ENCODE measurements around the gene SMIM21.

Gene SMIM21

GRCh38 chr18:75427603-75428002, at the start of gene SMIM21:
SMIM21 (minus strand) TSS chr18:75427703; CDS start chr18:75427563, 140 bp downstream.
- H3K27me3 ChIP-seq (ENCODE audit: low read depth, low read length) = no peaks in the 10 kb centered on the region
- H3K27ac ChIP-seq (ENCODE audit: low read length) = no peak within 1 kb of the TSS
- H3K4me1 ChIP-seq (ENCODE audit: control insufficient read depth in 1 of 2, insufficient read depth in 2 of 2, low read length in 2 of 2) = no peaks in the 10 kb centered on the region
- H3K36me3 ChIP-seq (ENCODE audit: control insufficient read depth in 1 of 2, insufficient read depth in 2 of 2, low read length in 2 of 2) = no peaks in the 10 kb centered on the region
- no peaks in the 10 kb centered on the region for H3K9me3 ChIP-seq (ENCODE audit: control insufficient read depth in 1 of 2, low read length in 2 of 2)
- H3K4me3 ChIP-seq (ENCODE audit: low read depth in 1 of 2, low read length in 2 of 2) = no peak within 1 kb of the TSS

DNA sequence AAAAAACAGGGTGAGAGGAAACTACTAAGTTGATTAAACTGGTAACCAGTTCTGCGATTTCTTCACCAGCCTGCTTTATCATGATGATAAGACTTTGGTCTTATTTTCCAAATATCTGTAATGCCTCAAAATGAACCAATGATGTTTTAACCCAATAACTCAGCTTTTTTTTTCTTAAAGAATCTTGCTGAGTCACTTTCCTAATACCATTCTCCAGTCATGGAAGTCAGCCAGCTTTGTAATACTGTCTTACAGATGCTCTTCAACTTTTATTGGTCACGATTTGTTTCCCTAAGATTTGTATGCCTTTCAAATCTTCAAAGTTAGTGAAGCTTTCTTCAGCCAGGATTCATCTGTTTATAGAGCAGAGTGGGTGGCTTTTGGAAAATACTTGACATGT, 47.7 kb upstream of the SMIM21 start:
- no peaks in the 10 kb centered on the region for H3K9me3 ChIP-seq (ENCODE audit: control insufficient read depth in 1 of 2, low read length in 2 of 2)
- no peaks in the 10 kb centered on the region for H3K4me1 ChIP-seq (ENCODE audit: control insufficient read depth in 1 of 2, insufficient read depth in 2 of 2, low read length in 2 of 2)
- no peak overlapping the region for H3K27ac ChIP-seq (ENCODE audit: low read length)
- H3K36me3 ChIP-seq (ENCODE audit: control insufficient read depth in 1 of 2, insufficient read depth in 2 of 2, low read length in 2 of 2) = no peaks in the 10 kb centered on the region
- H3K27me3 ChIP-seq (ENCODE audit: low read depth, low read length) = no peaks in the 10 kb centered on the region
- no peak overlapping the region for H3K4me3 ChIP-seq (ENCODE audit: low read depth in 1 of 2, low read length in 2 of 2)

- H3K4me1 ChIP-seq (ENCODE audit: control insufficient read depth in 1 of 2, insufficient read depth in 2 of 2, low read length in 2 of 2) = no peaks in the 10 kb centered on the region
- no peaks in the 10 kb centered on the region for H3K27me3 ChIP-seq (ENCODE audit: low read depth, low read length)
- no peak overlapping the region for H3K27ac ChIP-seq (ENCODE audit: low read length)
- no peak overlapping the region for H3K4me3 ChIP-seq (ENCODE audit: low read depth in 1 of 2, low read length in 2 of 2)
- H3K36me3 ChIP-seq (ENCODE audit: control insufficient read depth in 1 of 2, insufficient read depth in 2 of 2, low read length in 2 of 2) = no peaks in the 10 kb centered on the region
- H3K9me3 ChIP-seq (ENCODE audit: control insufficient read depth in 1 of 2, low read length in 2 of 2) = no peaks in the 10 kb centered on the region
These were observed 46.8 kb upstream of the SMIM21 start for GRCh38 chr18:75474332-75474731.

DNA sequence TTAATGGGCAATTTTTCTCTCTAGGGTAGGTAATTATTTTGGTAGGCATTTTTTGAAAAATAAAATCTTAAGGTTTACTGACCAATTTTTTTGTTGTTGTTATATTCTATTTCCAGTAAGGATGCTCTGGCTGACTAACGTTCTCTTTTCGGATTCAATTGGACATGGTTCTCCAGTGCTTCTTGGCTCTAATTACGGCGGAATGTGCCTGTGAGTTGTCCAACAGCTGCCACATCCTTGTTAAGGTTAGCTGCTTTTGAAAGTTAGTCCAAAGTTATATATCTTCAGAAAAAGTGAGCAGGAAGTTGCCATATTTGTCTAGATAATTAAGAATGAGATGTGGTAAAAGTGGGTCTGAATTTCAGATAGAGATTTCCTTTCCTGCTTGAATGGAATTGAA, 45.8 kb upstream of the SMIM21 start:
- Histone ChIP-seq H3K27me3 (ENCODE audit: low read depth, low read length) (no peaks in the 10 kb centered on the region), H3K9me3 (ENCODE audit: control insufficient read depth in 1 of 2, low read length in 2 of 2) (no peaks in the 10 kb centered on the region), H3K4me1 (ENCODE audit: control insufficient read depth in 1 of 2, insufficient read depth in 2 of 2, low read length in 2 of 2) (no peaks in the 10 kb centered on the region), H3K27ac (ENCODE audit: low read length) (no peak overlapping the region), H3K36me3 (ENCODE audit: control insufficient read depth in 1 of 2, insufficient read depth in 2 of 2, low read length in 2 of 2) (no peaks in the 10 kb centered on the region), H3K4me3 (ENCODE audit: low read depth in 1 of 2, low read length in 2 of 2) (no peak overlapping the region)

DNA sequence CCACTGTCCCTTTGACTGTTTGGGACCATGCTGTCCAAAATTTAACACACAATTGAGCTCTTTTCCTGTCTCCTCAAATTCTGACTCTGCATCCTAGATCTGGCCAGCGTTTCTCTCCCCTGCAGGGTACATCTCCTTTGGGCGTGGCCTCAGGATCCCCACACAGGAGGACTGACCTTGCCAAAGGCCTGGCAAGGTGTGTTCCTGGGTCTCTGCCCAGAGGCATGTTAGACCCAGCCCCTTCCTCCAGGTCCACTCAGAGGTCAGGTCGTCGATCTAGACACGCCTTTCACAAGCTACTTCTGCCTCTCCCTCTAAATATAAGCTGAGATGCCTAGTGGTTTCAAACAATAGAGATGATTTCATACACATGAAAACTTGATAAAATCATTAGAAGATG, 45.4 kb upstream of the SMIM21 start:
- Histone ChIP-seq H3K4me3 (ENCODE audit: low read depth in 1 of 2, low read length in 2 of 2) (no peak overlapping the region), H3K4me1 (ENCODE audit: control insufficient read depth in 1 of 2, insufficient read depth in 2 of 2, low read length in 2 of 2) (no peaks in the 10 kb centered on the region), H3K27ac (ENCODE audit: low read length) (no peak overlapping the region), H3K36me3 (ENCODE audit: control insufficient read depth in 1 of 2, insufficient read depth in 2 of 2, low read length in 2 of 2) (no peaks in the 10 kb centered on the region), H3K27me3 (ENCODE audit: low read depth, low read length) (no peaks in the 10 kb centered on the region), H3K9me3 (ENCODE audit: control insufficient read depth in 1 of 2, low read length in 2 of 2) (no peaks in the 10 kb centered on the region)

DNA sequence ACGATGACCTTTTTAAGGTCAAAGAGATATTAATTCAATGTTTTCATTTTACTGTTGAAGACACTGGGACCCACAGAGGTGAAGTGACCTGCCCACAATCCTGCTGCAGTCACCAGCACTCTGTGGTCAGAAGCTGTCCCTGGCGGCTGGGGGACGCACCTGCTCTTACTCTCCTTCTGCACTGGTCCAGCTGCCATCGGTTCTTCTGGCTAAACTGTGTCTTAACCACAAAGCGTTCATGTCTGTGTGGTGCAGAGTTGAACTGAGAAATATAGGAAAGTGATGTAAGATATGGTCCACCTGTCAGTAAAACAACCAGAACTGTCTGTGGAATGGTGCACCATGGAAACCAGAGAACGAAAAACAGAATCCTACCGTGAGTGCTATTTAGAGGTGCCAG, 44.9 kb upstream of the SMIM21 start:
- H3K9me3 ChIP-seq (ENCODE audit: control insufficient read depth in 1 of 2, low read length in 2 of 2) = no peaks in the 10 kb centered on the region
- no peaks in the 10 kb centered on the region for H3K4me1 ChIP-seq (ENCODE audit: control insufficient read depth in 1 of 2, insufficient read depth in 2 of 2, low read length in 2 of 2)
- no peaks in the 10 kb centered on the region for H3K27me3 ChIP-seq (ENCODE audit: low read depth, low read length)
- H3K36me3 ChIP-seq (ENCODE audit: control insufficient read depth in 1 of 2, insufficient read depth in 2 of 2, low read length in 2 of 2) = no peaks in the 10 kb centered on the region
- no peak overlapping the region for H3K27ac ChIP-seq (ENCODE audit: low read length)
- H3K4me3 ChIP-seq (ENCODE audit: low read depth in 1 of 2, low read length in 2 of 2) = no peak overlapping the region

- Histone ChIP-seq H3K4me1 (ENCODE audit: control insufficient read depth in 1 of 2, insufficient read depth in 2 of 2, low read length in 2 of 2) (no peaks in the 10 kb centered on the region), H3K36me3 (ENCODE audit: control insufficient read depth in 1 of 2, insufficient read depth in 2 of 2, low read length in 2 of 2) (no peaks in the 10 kb centered on the region), H3K9me3 (ENCODE audit: control insufficient read depth in 1 of 2, low read length in 2 of 2) (no peaks in the 10 kb centered on the region), H3K4me3 (ENCODE audit: low read depth in 1 of 2, low read length in 2 of 2) (no peak overlapping the region), H3K27ac (ENCODE audit: low read length) (no peak overlapping the region), H3K27me3 (ENCODE audit: low read depth, low read length) (no peaks in the 10 kb centered on the region)
These were observed 44.3 kb upstream of the SMIM21 start for GRCh38 chr18:75471850-75472249.

DNA sequence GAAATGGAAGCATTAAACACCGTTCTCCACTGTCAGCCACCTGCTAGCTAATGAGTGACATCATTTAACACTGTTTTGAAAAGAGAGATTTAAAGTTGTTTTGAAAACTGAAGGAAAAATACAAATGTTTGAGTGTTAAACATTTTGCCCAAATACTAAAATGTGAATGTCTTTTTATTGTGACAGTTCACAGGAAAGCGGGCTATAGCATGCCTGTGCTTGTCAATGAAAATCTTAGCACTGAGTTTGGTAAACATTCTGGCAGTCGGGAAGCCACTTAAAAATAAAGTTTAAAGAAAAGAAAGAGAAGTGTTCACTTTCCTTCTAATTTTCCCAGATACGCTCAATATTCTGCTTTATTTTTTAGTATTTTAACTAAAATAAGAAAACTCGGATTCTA, 40.3 kb upstream of the SMIM21 start:
- H3K27me3 ChIP-seq (ENCODE audit: low read depth, low read length) = no peaks in the 10 kb centered on the region
- H3K36me3 ChIP-seq (ENCODE audit: control insufficient read depth in 1 of 2, insufficient read depth in 2 of 2, low read length in 2 of 2) = no peaks in the 10 kb centered on the region
- no peaks in the 10 kb centered on the region for H3K9me3 ChIP-seq (ENCODE audit: control insufficient read depth in 1 of 2, low read length in 2 of 2)
- H3K27ac ChIP-seq (ENCODE audit: low read length) = no peak overlapping the region
- H3K4me3 ChIP-seq (ENCODE audit: low read depth in 1 of 2, low read length in 2 of 2) = no peak overlapping the region
- H3K4me1 ChIP-seq (ENCODE audit: control insufficient read depth in 1 of 2, insufficient read depth in 2 of 2, low read length in 2 of 2) = no peaks in the 10 kb centered on the region

GRCh38 chr18:75467281-75467795, 39.8 kb upstream of the SMIM21 start:
- Histone ChIP-seq H3K27ac (ENCODE audit: low read length) (no peak overlapping the region), H3K27me3 (ENCODE audit: low read depth, low read length) (no peaks in the 10 kb centered on the region), H3K9me3 (ENCODE audit: control insufficient read depth in 1 of 2, low read length in 2 of 2) (no peaks in the 10 kb centered on the region), H3K36me3 (ENCODE audit: control insufficient read depth in 1 of 2, insufficient read depth in 2 of 2, low read length in 2 of 2) (no peaks in the 10 kb centered on the region), H3K4me3 (ENCODE audit: low read depth in 1 of 2, low read length in 2 of 2) (no peak overlapping the region), H3K4me1 (ENCODE audit: control insufficient read depth in 1 of 2, insufficient read depth in 2 of 2, low read length in 2 of 2) (no peaks in the 10 kb centered on the region)

- Histone ChIP-seq H3K36me3 (ENCODE audit: control insufficient read depth in 1 of 2, insufficient read depth in 2 of 2, low read length in 2 of 2) (no peaks in the 10 kb centered on the region), H3K9me3 (ENCODE audit: control insufficient read depth in 1 of 2, low read length in 2 of 2) (no peaks in the 10 kb centered on the region), H3K27me3 (ENCODE audit: low read depth, low read length) (no peaks in the 10 kb centered on the region), H3K4me1 (ENCODE audit: control insufficient read depth in 1 of 2, insufficient read depth in 2 of 2, low read length in 2 of 2) (no peaks in the 10 kb centered on the region), H3K4me3 (ENCODE audit: low read depth in 1 of 2, low read length in 2 of 2) (no peak overlapping the region), H3K27ac (ENCODE audit: low read length) (no peak overlapping the region)
These were observed 36.9 kb upstream of the SMIM21 start for GRCh38 chr18:75464356-75464755.

GRCh38 chr18:75462178-75462832, 34.8 kb upstream of the SMIM21 start:
- H3K27ac ChIP-seq (ENCODE audit: low read length) = no peak overlapping the region
- H3K9me3 ChIP-seq (ENCODE audit: control insufficient read depth in 1 of 2, low read length in 2 of 2) = no peaks in the 10 kb centered on the region
- no peaks in the 10 kb centered on the region for H3K4me1 ChIP-seq (ENCODE audit: control insufficient read depth in 1 of 2, insufficient read depth in 2 of 2, low read length in 2 of 2)
- H3K4me3 ChIP-seq (ENCODE audit: low read depth in 1 of 2, low read length in 2 of 2) = no peak overlapping the region
- H3K27me3 ChIP-seq (ENCODE audit: low read depth, low read length) = peaks cover 5% of the 10 kb centered on the region
- no peaks in the 10 kb centered on the region for H3K36me3 ChIP-seq (ENCODE audit: control insufficient read depth in 1 of 2, insufficient read depth in 2 of 2, low read length in 2 of 2)

- Histone ChIP-seq H3K4me3 (ENCODE audit: low read depth in 1 of 2, low read length in 2 of 2) (peak overlapping the region; percentile 60 to 74), H3K27ac (ENCODE audit: low read length) (no peak overlapping the region), H3K4me1 (ENCODE audit: control insufficient read depth in 1 of 2, insufficient read depth in 2 of 2, low read length in 2 of 2) (peaks cover 0 to 9% of the 10 kb centered on the region in 2 donors), H3K9me3 (ENCODE audit: control insufficient read depth in 1 of 2, low read length in 2 of 2) (no peaks in the 10 kb centered on the region), H3K27me3 (ENCODE audit: low read depth, low read length) (peaks cover 5% of the 10 kb centered on the region), H3K36me3 (ENCODE audit: control insufficient read depth in 1 of 2, insufficient read depth in 2 of 2, low read length in 2 of 2) (no peaks in the 10 kb centered on the region)
These were observed 28.7 kb upstream of the SMIM21 start for GRCh38 chr18:75456199-75456631.

Measured in muscle layer of duodenum (tissue), 2 donors.